Measurements from ENCODE around the gene PLK2.

GRCh38 chr5:58444805-58445204 is 15.1 kb downstream of the PLK2 start:
- TF ChIP-seq POLR2A (IDR thresholded peaks at IDR 0.05) (no peak), CTCF (IDR thresholded peaks at IDR 0.05) (no peak)
